SK-N-MC (cell line): ENCODE measurements around the gene SETD1A.

Source experiments
- EZH2 ChIP-seq: fragments of 200-600 bp; sonication (generic); IDR thresholded peaks from one replicate; pipeline ENCODE4 v1.6.1; 2017; ENCODE audit warnings: antibody characterized with exemption
- FOXP2 ChIP-seq: optimal IDR thresholded peaks from 2 replicates; pipeline ENCODE3; 2011; ENCODE audit warnings: mild to moderate bottlenecking, moderate library complexity; ENCODE audit not compliant: insufficient read depth; ENCODE audit errors: extremely low read length, control extremely low read depth
- POLR2AphosphoS5 ChIP-seq: IDR thresholded peaks from 2 replicates; pipeline ENCODE4 v1.6.1; 2012; ENCODE audit warnings: mild to moderate bottlenecking, low read depth, low read length, borderline replicate concordance

DNA sequence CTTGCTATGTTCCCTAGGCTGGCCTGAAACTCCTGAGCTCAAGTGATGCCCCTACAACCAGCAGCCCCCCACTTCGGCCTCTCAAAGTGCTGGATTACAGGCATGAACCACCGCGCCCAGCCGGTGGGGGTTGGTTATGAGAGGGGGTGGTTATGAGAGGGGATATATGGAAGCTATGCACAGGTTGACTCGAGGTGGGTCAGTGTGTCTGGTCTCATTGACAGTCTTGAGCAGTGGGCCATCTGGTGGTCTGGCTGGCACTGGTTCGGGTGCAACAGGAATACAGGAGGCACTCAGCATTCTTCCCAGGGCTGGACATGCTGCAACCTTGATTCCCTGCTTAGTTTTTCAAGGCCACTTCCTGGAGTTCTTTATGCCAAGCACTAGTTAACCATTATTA lies 58.5 kb downstream of the SETD1A start:
- TF ChIP-seq EZH2, result no peak
- TF ChIP-seq POLR2AphosphoS5, result no peak
- TF ChIP-seq FOXP2, result no peak
